HG03060 (cell line): Measurements from ENCODE around the gene STARD9.

Experiments used
- ATAC-seq: cut with Tn5 transposase; IDR thresholded peaks from one replicate; pipeline ENCODE4 v1.9.1; 2021; ENCODE audit warnings: low read depth, moderate number of reproducible peaks; ENCODE audit not compliant: unreplicated experiment

STARD9 gene

DNA sequence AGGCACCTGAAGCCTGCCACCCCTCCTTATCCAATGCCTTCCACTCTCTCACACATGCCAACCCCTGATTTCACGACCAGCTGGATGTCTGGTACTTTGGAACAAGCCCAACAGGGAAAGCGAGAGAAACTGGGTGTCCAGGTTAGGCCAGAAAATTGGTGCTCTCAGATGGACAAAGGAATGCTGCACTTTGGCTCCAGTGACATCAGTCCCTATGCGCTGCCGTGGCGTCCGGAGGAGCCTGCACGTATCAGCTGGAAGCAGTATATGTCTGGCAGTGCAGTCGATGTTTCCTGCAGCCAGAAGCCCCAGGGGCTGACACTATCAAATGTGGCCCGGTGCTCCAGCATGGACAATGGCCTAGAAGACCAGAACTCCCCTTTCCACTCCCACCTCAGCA, 116.4 kb downstream of the STARD9 start:
- no peak for ATAC-seq

- no peak for ATAC-seq
Observed at GRCh38 chr15:42692536-42692935, 117.1 kb downstream of the STARD9 start.

- no peak for ATAC-seq
Observed at GRCh38 chr15:42692997-42693396, 117.6 kb downstream of the STARD9 start.

DNA sequence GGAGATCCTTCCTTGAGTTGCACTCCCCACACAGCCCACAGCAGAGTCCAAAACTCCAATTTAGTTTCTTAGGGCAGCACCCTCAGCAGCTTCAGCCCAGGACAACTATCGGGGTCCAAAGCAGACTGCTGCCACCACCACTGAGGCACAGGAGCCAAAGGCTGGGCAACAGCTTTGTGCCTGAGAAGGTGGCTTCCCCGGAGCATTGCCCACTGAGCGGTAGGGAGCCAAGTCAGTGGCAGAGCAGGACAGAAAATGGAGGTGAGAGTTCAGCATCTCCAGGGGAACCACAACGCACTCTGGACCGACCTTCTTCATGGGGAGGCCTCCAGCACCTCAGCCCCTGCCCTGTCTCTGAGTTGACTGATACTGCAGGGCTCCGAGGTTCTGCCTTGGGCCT, 118.1 kb downstream of the STARD9 start:
- no peak for ATAC-seq

DNA sequence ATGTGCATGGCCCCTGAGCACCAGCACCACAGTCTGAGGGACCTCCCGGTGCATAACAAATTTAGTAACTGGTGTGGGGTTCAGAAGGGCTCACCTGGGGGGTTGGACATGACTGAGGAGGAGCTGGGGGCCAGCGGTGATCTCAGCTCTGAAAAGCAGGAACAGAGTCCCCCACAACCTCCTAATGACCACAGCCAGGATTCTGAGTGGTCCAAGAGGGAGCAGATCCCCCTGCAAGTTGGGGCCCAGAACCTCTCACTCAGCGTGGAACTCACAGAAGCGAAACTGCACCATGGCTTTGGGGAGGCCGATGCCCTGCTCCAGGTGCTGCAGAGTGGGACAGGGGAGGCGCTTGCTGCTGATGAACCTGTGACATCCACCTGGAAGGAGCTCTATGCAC, 118.5 kb downstream of the STARD9 start:
- no peak for ATAC-seq

- no peak for ATAC-seq
Observed at GRCh38 chr15:42694398-42694797, 119.0 kb downstream of the STARD9 start.

- no peak for ATAC-seq
Observed at GRCh38 chr15:42695527-42696071, 120.2 kb downstream of the STARD9 start.

GRCh38 chr15:42696626-42697025, 121.2 kb downstream of the STARD9 start:
- ATAC-seq = no peak

GRCh38 chr15:42704492-42704926, 129.1 kb downstream of the STARD9 start:
- ATAC-seq = no peak

DNA sequence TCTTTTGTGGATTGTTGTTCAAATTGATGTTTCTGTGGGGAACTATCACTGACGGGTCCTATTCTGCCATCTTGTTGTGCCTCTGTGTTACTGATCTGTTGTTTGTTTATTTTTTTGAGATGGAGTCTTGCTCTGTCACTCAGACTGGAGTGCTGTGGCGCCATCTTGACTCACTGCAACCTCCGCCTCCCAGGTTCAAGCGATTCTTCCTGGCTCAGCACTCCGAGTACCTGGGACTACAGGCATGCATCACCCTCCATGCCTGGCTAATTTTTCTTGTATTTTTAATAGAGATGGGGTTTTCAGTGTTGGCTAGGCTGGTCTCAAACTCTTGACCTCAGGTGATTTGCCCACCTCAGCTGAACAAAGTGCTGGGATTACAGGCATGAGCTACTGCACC, 129.9 kb downstream of the STARD9 start:
- ATAC-seq = no peak

GRCh38 chr15:42707068-42707467, 131.7 kb downstream of the STARD9 start:
- no peak for ATAC-seq

DNA sequence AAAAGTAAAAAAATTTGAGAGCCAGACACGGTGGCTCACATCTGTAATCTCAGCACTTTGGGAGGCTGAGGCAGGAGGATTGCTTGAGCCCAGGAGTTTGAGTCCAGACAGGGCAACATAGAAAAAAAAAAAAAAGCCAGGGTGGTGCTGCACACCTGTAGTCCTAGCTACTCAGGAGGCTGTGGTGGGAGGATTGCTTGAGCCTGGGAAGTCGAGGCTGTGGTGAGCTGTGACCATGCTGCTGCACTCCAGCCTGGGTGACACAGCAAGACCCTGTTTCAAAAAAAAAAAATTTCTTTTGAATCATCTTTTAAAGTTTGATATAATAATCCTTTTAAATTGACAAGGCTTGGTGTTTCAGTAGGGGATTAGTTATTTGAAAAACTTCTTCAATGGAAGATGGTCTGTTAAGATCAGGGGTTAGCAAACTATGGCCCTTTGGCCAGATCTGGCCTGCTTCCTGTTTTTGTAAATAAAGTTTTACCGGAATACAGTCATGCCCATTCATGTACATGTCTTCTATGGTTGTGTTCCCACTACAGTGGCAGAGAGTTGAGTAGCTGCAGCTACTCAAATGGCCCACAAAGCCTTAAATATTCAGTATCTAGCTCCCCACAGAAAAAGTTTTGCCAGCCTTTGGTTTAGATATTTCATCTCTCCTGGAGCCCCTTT, 132.6 kb downstream of the STARD9 start:
- ATAC-seq = no peak

- ATAC-seq = no peak
Observed at GRCh38 chr15:42710662-42711061, 135.3 kb downstream of the STARD9 start.

GRCh38 chr15:42711746-42712145, 136.3 kb downstream of the STARD9 start:
- no peak for ATAC-seq

DNA sequence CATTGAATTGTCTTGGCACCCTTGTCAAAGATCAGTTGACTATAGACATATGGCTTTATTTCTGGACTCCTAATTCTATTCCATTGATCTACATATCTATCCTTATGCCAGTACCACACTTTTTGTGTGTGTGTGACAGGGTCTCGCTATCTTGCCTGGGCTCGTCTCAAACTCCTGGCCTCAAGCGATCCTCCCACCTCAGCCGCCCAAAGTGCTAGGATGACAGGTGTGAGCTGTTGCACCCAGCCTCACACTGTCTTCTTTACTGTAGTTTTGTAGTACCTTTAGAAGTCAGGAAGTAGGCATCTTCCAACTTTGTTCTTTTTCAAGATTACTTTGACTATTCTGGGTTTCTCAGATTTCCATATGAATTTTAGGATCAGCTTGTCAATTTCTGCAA, 137.2 kb downstream of the STARD9 start:
- no peak for ATAC-seq

- no peak for ATAC-seq
Observed at GRCh38 chr15:42716125-42716524, 140.7 kb downstream of the STARD9 start.

DNA sequence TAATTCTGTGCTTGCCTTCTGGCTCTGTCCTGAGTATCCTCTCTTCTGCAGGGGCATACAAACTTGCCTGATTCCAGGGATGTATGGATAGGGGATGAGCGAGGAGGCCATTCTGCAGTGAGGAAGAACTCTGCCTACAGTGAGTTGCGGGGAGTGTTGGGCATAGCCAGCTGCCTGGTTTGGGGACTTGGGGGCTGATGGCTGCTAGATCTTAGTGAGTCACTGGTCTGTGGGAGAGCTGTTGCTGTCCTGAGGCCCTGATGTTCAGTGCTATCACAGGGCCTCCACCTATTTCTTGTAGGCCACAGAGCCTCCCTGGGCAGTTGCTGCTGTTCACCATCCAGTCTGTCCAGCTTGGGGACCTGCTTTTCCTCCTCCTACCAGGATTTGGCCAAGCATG, 141.2 kb downstream of the STARD9 start:
- ATAC-seq = no peak

DNA sequence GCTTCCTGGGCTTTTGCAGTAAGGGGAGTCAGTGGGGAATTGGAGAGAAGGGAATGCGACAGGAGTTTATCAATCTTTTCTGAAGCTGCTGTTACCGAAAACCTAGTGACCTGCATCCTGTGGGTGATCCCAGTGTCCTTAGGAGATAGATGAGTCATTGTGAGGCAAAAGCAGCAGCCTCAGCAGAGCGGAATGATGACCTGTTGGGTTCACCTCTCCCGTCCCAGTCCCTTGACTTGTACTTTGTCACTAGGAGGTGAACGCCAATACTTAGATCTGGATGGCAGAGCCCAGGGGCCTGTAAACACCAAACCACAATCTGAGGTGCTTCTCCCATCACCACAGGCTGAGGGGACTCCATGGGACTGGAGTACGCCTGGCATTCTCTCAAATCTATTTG, 143.6 kb downstream of the STARD9 start:
- ATAC-seq = no peak

DNA sequence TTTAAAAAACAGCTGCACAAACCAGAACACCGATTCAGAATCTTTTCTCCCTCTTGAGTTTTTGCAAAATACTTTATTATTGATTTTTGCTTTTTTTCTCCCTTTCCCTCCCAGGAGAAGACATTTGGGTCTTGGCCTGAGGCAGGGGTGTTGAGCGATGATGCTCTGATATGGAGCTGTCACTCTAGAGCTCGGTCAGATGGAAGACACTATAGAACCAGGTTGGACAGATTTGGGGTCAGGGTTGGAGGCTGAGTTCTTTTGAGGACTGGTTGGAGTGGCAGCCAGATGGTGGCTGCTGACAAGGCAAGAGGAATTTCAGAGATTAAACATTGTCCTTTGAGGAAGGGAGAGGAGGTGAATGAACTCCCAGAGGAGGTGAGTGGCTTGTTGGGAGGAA, 144.7 kb downstream of the STARD9 start:
- no peak for ATAC-seq

- no peak for ATAC-seq
Observed at GRCh38 chr15:42721016-42721415, 145.6 kb downstream of the STARD9 start.

DNA sequence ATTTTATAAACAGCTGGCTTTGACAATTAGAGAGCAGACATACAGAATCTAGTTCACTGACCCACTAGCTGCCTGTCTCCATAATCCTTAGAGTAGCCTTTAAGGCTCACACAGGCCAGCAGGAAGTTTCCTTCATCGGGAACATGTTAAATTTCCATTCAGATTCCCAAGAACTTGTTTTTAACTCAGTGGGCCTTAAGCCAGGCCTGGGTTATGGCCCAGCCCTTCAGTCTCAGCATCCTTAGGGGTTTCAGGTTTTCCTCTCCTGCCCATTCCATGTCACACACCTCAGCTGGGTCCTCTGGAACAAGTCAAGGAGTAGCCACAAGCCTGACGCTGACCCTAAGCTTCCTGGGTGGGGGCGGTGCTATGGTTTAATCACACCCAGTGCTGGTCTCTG, 146.5 kb downstream of the STARD9 start:
- ATAC-seq = no peak

DNA sequence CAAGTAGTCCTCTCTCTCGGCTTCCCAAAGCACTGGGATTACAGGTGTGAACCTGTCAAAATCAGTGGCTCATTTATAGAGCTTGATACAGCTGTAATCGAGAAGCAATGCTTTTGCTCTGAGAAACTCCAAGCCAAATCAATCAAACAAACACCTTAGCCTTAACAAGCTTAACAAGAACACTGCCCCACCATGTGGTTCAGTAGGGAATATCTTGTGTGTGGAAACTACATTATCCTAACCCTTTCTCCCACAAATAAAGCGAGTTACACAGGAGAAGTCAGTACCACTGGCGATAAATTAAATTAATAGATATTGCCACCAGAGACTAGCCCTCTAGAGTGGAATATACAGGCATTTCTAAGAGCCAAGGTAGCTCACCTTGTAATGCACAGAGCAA, 147.7 kb downstream of the STARD9 start:
- ATAC-seq = no peak

GRCh38 chr15:42724276-42724675, 148.9 kb downstream of the STARD9 start:
- no peak for ATAC-seq
